Endothelial cell of umbilical vein (primary cell): Measurements from ENCODE around the gene SLC25A33. TPM values are rescaled to one million over a fixed set of nuclear protein-coding genes. Genes with fewer than 3 reads are reported as not detected.

ENCODE experiments used
- BruUV-seq: library from RNA; stranded (reverse); fragments of 400-500 nt; replicated peaks from 2 replicates; lab custom pipeline; 2021; lab: Mats Ljungman, UMichigan
- CTCF ChIA-PET: fragments of 300-600, 350-600 bp; sonication (Branson Sonifier 250); formaldehyde crosslinking; loops from one replicate; lab custom pipeline; 2021; ENCODE audit warnings: antibody characterized with exemption, inconsistent platforms; lab: Charles Lee
- POLR2A ChIA-PET: fragments of 300-600, 350-600 bp; sonication (Branson Sonifier 250); formaldehyde crosslinking; loops from one replicate; lab custom pipeline; 2021; ENCODE audit warnings: antibody characterized with exemption, inconsistent platforms; lab: Charles Lee
- DNase-seq: peaks from one replicate; pipeline ENCODE4 v3.0.0-alpha.2; 2011; ENCODE audit warnings: low read depth, low spot score
- FAIRE-seq: peaks from 2 replicates; lab custom pipeline; 2011; peaks lifted over from hg19 to GRCh38; lab: Jason Lieb, UNC
- H2AFZ ChIP-seq: 2 replicates; pipeline ENCODE4 v1.6.0; 2012; ENCODE audit warnings: low read depth, low read length, control low read depth, inconsistent platforms
- H3K27ac ChIP-seq: 2 replicates; pipeline ENCODE4 v1.5.1; 2011; ENCODE audit warnings: low read depth, mild to moderate bottlenecking, control low read depth, low read length, moderate library complexity; ENCODE audit not compliant: insufficient read depth
- H3K27me3 ChIP-seq, 2 experiments: 2 replicates each; pipeline versions ENCODE4 v1.6.0 to v1.6.1; 2011; ENCODE audit warnings: low read length in 2 of 2, mixed read lengths in 1 of 2; ENCODE audit not compliant: control insufficient read depth in 2 of 2, insufficient read depth in 2 of 2
- H3K36me3 ChIP-seq, 2 experiments: 2 replicates in 1 of 2; 3 replicates in 1 of 2; pipeline ENCODE4 v1.5.1; 2011; ENCODE audit warnings: low read length in 2 of 2, mild to moderate bottlenecking in 1 of 2, moderate library complexity in 1 of 2; ENCODE audit not compliant: control insufficient read depth in 2 of 2, insufficient read depth in 2 of 2; ENCODE audit errors: extremely low read depth in 1 of 2
- H3K4me1 ChIP-seq: 3 replicates; pipeline ENCODE4 v1.5.1; 2011; ENCODE audit warnings: mild to moderate bottlenecking, low read length; ENCODE audit not compliant: control insufficient read depth, insufficient read depth; ENCODE audit errors: extremely low read depth
- H3K4me2 ChIP-seq: 2 replicates; pipeline ENCODE4 v1.6.1; 2011; ENCODE audit warnings: low read length, control low read depth, mixed read lengths; ENCODE audit not compliant: insufficient read depth
- H3K4me3 ChIP-seq, 3 experiments: fragments of 200-600 bp in 1 of 3; sonication (generic), shearing (Covaris generic) in 1 of 3; replicated peaks in 1 of 3; 2 replicates each; pipeline ENCODE4 v1.5.1; 2011 to 2016; ENCODE audit warnings: control low read depth in 3 of 3, low read length in 3 of 3, mild to moderate bottlenecking in 2 of 3, inconsistent platforms in 1 of 3, low read depth in 1 of 3, moderate library complexity in 1 of 3; ENCODE audit not compliant: insufficient read depth in 1 of 3
- H3K79me2 ChIP-seq: 2 replicates; pipeline ENCODE4 v1.6.0; 2012; ENCODE audit warnings: low read length, inconsistent platforms; ENCODE audit not compliant: control insufficient read depth, insufficient read depth
- H3K9ac ChIP-seq: replicated peaks from 2 replicates; pipeline ENCODE3; 2011; ENCODE audit warnings: low read length, control low read depth; ENCODE audit not compliant: insufficient read depth; ENCODE audit errors: extremely low read depth
- H3K9me1 ChIP-seq: replicated peaks from 3 replicates; pipeline ENCODE4 v1.6.0; 2011; ENCODE audit warnings: mild to moderate bottlenecking, low read length; ENCODE audit not compliant: control insufficient read depth, insufficient read depth; ENCODE audit errors: extremely low read depth
- H3K9me3 ChIP-seq: replicated peaks from 2 replicates; pipeline ENCODE4 v1.5.1; 2012; ENCODE audit warnings: low read length, inconsistent platforms; ENCODE audit not compliant: control insufficient read depth, insufficient read depth
- H4K20me1 ChIP-seq: replicated peaks from 2 replicates; pipeline ENCODE3; 2011; ENCODE audit warnings: mild to moderate bottlenecking, low read length; ENCODE audit not compliant: control insufficient read depth, insufficient read depth; ENCODE audit errors: extremely low read depth
- CTCF ChIP-seq, 2 donors: IDR thresholded peaks; 1 replicate in 1 of 2; 2 replicates in 1 of 2; pipeline ENCODE4 v1.5.1; 2011; ENCODE audit warnings: low read length in 2 of 2, mild to moderate bottlenecking in 2 of 2, moderate library complexity in 2 of 2, control low read depth in 1 of 2, inconsistent platforms in 1 of 2, low read depth in 1 of 2; ENCODE audit not compliant: insufficient read depth in 1 of 2; ENCODE audit errors: extremely low read depth in 1 of 2
- EZH2 ChIP-seq: IDR thresholded peaks from 2 replicates; pipeline ENCODE4 v1.6.1; 2012; ENCODE audit warnings: borderline replicate concordance, low read depth, mild to moderate bottlenecking, moderate library complexity, low read length, inconsistent platforms; ENCODE audit not compliant: severe bottlenecking
- FOS ChIP-seq: IDR thresholded peaks from 2 replicates; pipeline ENCODE4 v1.6.1; 2011; ENCODE audit warnings: mild to moderate bottlenecking, low read length, moderate library complexity, borderline replicate concordance; ENCODE audit not compliant: insufficient read depth
- GATA2 ChIP-seq: IDR thresholded peaks from 2 replicates; pipeline ENCODE4 v1.7.0; 2011; ENCODE audit warnings: low read depth, mild to moderate bottlenecking, moderate library complexity, mixed read lengths, low read length; ENCODE audit not compliant: insufficient read length, insufficient read depth
- JUN ChIP-seq: IDR thresholded peaks from 2 replicates; pipeline ENCODE4 v1.6.1; 2011; ENCODE audit warnings: borderline replicate concordance, low read depth; ENCODE audit not compliant: insufficient read length, insufficient read depth
- MYC ChIP-seq: IDR thresholded peaks from one replicate; pipeline ENCODE4 v1.6.1; 2011; ENCODE audit warnings: mild to moderate bottlenecking, low read depth, low read length
- POLR2A ChIP-seq: IDR thresholded peaks from 2 replicates; pipeline ENCODE4 v1.6.1; 2012; ENCODE audit warnings: low read depth, mild to moderate bottlenecking, control low read depth, low read length
- POLR2AphosphoS5 ChIP-seq: IDR thresholded peaks from 2 replicates; pipeline ENCODE4 v1.6.1; 2012; ENCODE audit warnings: low read depth, mild to moderate bottlenecking, control low read depth, low read length, moderate library complexity; ENCODE audit not compliant: insufficient read depth
- dilution Hi-C: fragments of 300-500 bp; cut with MboI; formaldehyde crosslinking; loops from one replicate; pipeline ENCODE4 v1.15.0; 2019; ENCODE audit warnings: low sequenced_read_pairs; ENCODE audit not compliant: extremely low pct_ligation_motif_present
- intact Hi-C: fragments of 100-400 bp; cut with micrococcal nuclease; formaldehyde crosslinking; loops from one replicate; pipeline ENCODE4 v1.10.0; 2022
- polyA plus RNA-seq, 4 experiments: library from polyadenylated mRNA; depleted of rRNA in 3 of 4; stranded (reverse) in 3 of 4; unstranded in 1 of 4; fragments of >200 nt; gene quantifications; 2 replicates each; pipeline versions ENCODE4 v1.2.1 to v1.2.3, GENCODE V29; 2011 to 2012; ENCODE audit warnings: missing spikeins in 1 of 4
- total RNA-seq: library from RNA; stranded (reverse); gene quantifications from 2 replicates; pipeline ENCODE4 v1.2.3, GENCODE V29; 2021
- TF ChIP-seq, protein P1 (sequence below): IDR thresholded peaks from 2 replicates; pipeline ENCODE4 v1.6.1; 2011; ENCODE audit not compliant: insufficient read depth, insufficient read length

Gene SLC25A33
- total and polyA plus RNA-seq, 2 donors (not counting 3 experiments of a cell fraction or from before 2014, with no cell fraction given), result 3.8 to 6.6 TPM

- POLR2A ChIA-PET, result no interaction called here
- intact Hi-C loops, result no loop called here
- dilution Hi-C loops, result no loop called here
- DNase-seq (no peak), FAIRE-seq (no peak)
- Histone ChIP-seq H3K4me2 (no peak overlapping the region), H3K36me3 (peaks cover 5 to 10% of the 10 kb centered on the region in 2 experiments), H3K9ac (no peak overlapping the region), H3K27ac (no peak overlapping the region), H3K9me3 (no peaks in the 10 kb centered on the region), H3K4me3 (no peak overlapping the region), H4K20me1 (no peaks in the 10 kb centered on the region), H3K4me1 (peaks cover 7% of the 10 kb centered on the region), H3K79me2 (peaks cover under 1% of the 10 kb centered on the region), H3K9me1 (no peaks in the 10 kb centered on the region), H2AFZ (no peak overlapping the region), H3K27me3 (no peaks in the 10 kb centered on the region)
- TF ChIP-seq MYC (no peak), JUN (no peak), GATA2 (no peak), CTCF (IDR thresholded peaks at IDR 0.05; ENCODE audit: extremely low read depth in 1 of 2, insufficient read depth in 1 of 2, low read depth in 1 of 2, low read length in 2 of 2) (no peak), POLR2A (no peak), POLR2AphosphoS5 (no peak), EZH2 (no peak), FOS (no peak)
- TF ChIP-seq, protein P1, sequence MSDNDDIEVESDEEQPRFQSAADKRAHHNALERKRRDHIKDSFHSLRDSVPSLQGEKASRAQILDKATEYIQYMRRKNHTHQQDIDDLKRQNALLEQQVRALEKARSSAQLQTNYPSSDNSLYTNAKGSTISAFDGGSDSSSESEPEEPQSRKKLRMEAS, result no peak
- BruUV-seq, result no TSS peak
- CTCF ChIA-PET, result interaction anchor here (0.9 to 1.5 kb wide), 2 partner anchors 15 to 31 kb away, joined by 3 to 4 read pairs; partner anchors contain the start of gene TMEM201
These were observed 18.4 kb downstream of the SLC25A33 start for GRCh38 chr1:9557624-9558023.
